Endothelial cell of umbilical vein (primary cell): ENCODE data around the gene CFAP65. TPM values are rescaled to one million over a fixed set of nuclear protein-coding genes. Genes with fewer than 3 reads are reported as not detected.

Experiments used
- BruUV-seq: library from RNA; stranded (reverse); fragments of 400-500 nt; replicated peaks from 2 replicates; lab custom pipeline; 2021; lab: Mats Ljungman, UMichigan
- CTCF ChIA-PET: fragments of 300-600, 350-600 bp; sonication (Branson Sonifier 250); formaldehyde crosslinking; loops from one replicate; lab custom pipeline; 2021; ENCODE audit warnings: antibody characterized with exemption, inconsistent platforms; lab: Charles Lee
- POLR2A ChIA-PET: fragments of 300-600, 350-600 bp; sonication (Branson Sonifier 250); formaldehyde crosslinking; loops from one replicate; lab custom pipeline; 2021; ENCODE audit warnings: antibody characterized with exemption, inconsistent platforms; lab: Charles Lee
- DNase-seq: peaks from one replicate; pipeline ENCODE4 v3.0.0-alpha.2; 2011; ENCODE audit warnings: low read depth, low spot score
- FAIRE-seq: peaks from 2 replicates; lab custom pipeline; 2011; peaks lifted over from hg19 to GRCh38; lab: Jason Lieb, UNC
- H2AFZ ChIP-seq: 2 replicates; pipeline ENCODE4 v1.6.0; 2012; ENCODE audit warnings: low read depth, low read length, control low read depth, inconsistent platforms
- H3K27ac ChIP-seq: 2 replicates; pipeline ENCODE4 v1.5.1; 2011; ENCODE audit warnings: low read depth, mild to moderate bottlenecking, control low read depth, low read length, moderate library complexity; ENCODE audit not compliant: insufficient read depth
- H3K27me3 ChIP-seq, 2 experiments: 2 replicates each; pipeline versions ENCODE4 v1.6.0 to v1.6.1; 2011; ENCODE audit warnings: low read length in 2 of 2, mixed read lengths in 1 of 2; ENCODE audit not compliant: control insufficient read depth in 2 of 2, insufficient read depth in 2 of 2
- H3K36me3 ChIP-seq, 2 experiments: 2 replicates in 1 of 2; 3 replicates in 1 of 2; pipeline ENCODE4 v1.5.1; 2011; ENCODE audit warnings: low read length in 2 of 2, mild to moderate bottlenecking in 1 of 2, moderate library complexity in 1 of 2; ENCODE audit not compliant: control insufficient read depth in 2 of 2, insufficient read depth in 2 of 2; ENCODE audit errors: extremely low read depth in 1 of 2
- H3K4me1 ChIP-seq: 3 replicates; pipeline ENCODE4 v1.5.1; 2011; ENCODE audit warnings: mild to moderate bottlenecking, low read length; ENCODE audit not compliant: control insufficient read depth, insufficient read depth; ENCODE audit errors: extremely low read depth
- H3K4me2 ChIP-seq: 2 replicates; pipeline ENCODE4 v1.6.1; 2011; ENCODE audit warnings: low read length, control low read depth, mixed read lengths; ENCODE audit not compliant: insufficient read depth
- H3K4me3 ChIP-seq, 3 experiments: fragments of 200-600 bp in 1 of 3; sonication (generic), shearing (Covaris generic) in 1 of 3; replicated peaks in 1 of 3; 2 replicates each; pipeline ENCODE4 v1.5.1; 2011 to 2016; ENCODE audit warnings: control low read depth in 3 of 3, low read length in 3 of 3, mild to moderate bottlenecking in 2 of 3, inconsistent platforms in 1 of 3, low read depth in 1 of 3, moderate library complexity in 1 of 3; ENCODE audit not compliant: insufficient read depth in 1 of 3
- H3K79me2 ChIP-seq: 2 replicates; pipeline ENCODE4 v1.6.0; 2012; ENCODE audit warnings: low read length, inconsistent platforms; ENCODE audit not compliant: control insufficient read depth, insufficient read depth
- H3K9ac ChIP-seq: replicated peaks from 2 replicates; pipeline ENCODE3; 2011; ENCODE audit warnings: low read length, control low read depth; ENCODE audit not compliant: insufficient read depth; ENCODE audit errors: extremely low read depth
- H3K9me1 ChIP-seq: replicated peaks from 3 replicates; pipeline ENCODE4 v1.6.0; 2011; ENCODE audit warnings: mild to moderate bottlenecking, low read length; ENCODE audit not compliant: control insufficient read depth, insufficient read depth; ENCODE audit errors: extremely low read depth
- H3K9me3 ChIP-seq: replicated peaks from 2 replicates; pipeline ENCODE4 v1.5.1; 2012; ENCODE audit warnings: low read length, inconsistent platforms; ENCODE audit not compliant: control insufficient read depth, insufficient read depth
- H4K20me1 ChIP-seq: replicated peaks from 2 replicates; pipeline ENCODE3; 2011; ENCODE audit warnings: mild to moderate bottlenecking, low read length; ENCODE audit not compliant: control insufficient read depth, insufficient read depth; ENCODE audit errors: extremely low read depth
- EZH2 ChIP-seq: IDR thresholded peaks from 2 replicates; pipeline ENCODE4 v1.6.1; 2012; ENCODE audit warnings: borderline replicate concordance, low read depth, mild to moderate bottlenecking, moderate library complexity, low read length, inconsistent platforms; ENCODE audit not compliant: severe bottlenecking
- dilution Hi-C: fragments of 300-500 bp; cut with MboI; formaldehyde crosslinking; loops from one replicate; pipeline ENCODE4 v1.15.0; 2019; ENCODE audit warnings: low sequenced_read_pairs; ENCODE audit not compliant: extremely low pct_ligation_motif_present
- intact Hi-C: fragments of 100-400 bp; cut with micrococcal nuclease; formaldehyde crosslinking; loops from one replicate; pipeline ENCODE4 v1.10.0; 2022
- polyA plus RNA-seq, 4 experiments: library from polyadenylated mRNA; depleted of rRNA in 3 of 4; stranded (reverse) in 3 of 4; unstranded in 1 of 4; fragments of >200 nt; gene quantifications; 2 replicates each; pipeline versions ENCODE4 v1.2.1 to v1.2.3, GENCODE V29; 2011 to 2012; ENCODE audit warnings: missing spikeins in 1 of 4
- total RNA-seq: library from RNA; stranded (reverse); gene quantifications from 2 replicates; pipeline ENCODE4 v1.2.3, GENCODE V29; 2021
- TF ChIP-seq, protein P1 (sequence below), 2 donors: IDR thresholded peaks; 1 replicate in 1 of 2; 2 replicates in 1 of 2; pipeline ENCODE4 v1.5.1; 2011; ENCODE audit warnings: low read length in 2 of 2, mild to moderate bottlenecking in 2 of 2, moderate library complexity in 2 of 2, control low read depth in 1 of 2, inconsistent platforms in 1 of 2, low read depth in 1 of 2; ENCODE audit not compliant: insufficient read depth in 1 of 2; ENCODE audit errors: extremely low read depth in 1 of 2

Gene CFAP65
- total and polyA plus RNA-seq, 2 donors (not counting 3 experiments of a cell fraction or from before 2014, with no cell fraction given), result 0.03 TPM; not detected in 1

DNA sequence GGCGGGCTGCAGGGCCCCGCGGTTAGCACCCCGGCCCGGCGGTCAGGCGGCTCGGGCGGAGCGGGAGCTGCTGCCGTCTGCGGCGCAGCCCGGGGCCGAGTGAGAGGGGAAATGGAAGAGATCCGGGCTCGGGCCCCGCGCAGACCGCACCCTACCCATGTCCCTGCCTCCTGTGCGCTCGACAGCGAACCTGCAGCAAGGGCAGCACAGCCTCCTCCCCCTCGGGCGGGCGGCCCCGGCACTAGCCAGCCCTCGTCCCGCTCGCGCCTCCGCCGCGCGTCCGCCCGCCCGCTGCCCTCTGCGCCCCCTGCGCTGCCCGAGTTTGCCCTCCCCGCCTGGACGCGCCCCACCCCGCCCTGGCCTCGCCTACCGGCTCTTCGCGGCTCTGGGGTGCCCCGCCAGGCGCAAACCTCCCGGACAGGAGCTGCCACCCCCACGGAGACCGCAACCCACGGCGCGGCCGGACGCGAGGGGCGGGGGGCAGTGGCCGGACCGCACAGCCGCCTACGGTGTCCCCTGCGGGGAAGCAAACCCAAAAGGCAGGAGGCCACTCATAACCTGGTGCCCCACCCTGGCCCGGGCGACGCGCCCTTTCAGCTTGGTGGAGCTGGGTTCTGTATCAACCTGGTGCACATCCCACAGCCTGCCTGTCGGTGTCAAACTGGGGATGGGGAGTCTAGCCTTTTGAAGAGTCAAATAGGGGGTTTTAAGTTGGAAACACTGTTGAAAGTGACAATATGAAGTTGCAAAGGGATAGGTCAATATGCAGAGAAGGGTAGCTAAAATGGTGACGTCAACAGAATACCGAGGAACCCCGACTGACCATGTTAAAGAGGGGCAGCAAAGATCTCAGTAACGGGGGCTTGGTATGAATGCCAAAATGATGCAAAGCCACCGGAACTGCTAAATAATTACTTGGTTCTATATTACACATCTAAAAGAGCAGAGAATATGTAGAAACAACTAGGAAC, 19.8 kb upstream of the CFAP65 start, which contains the start of gene IHH:
IHH (minus strand) TSS at position 101 of the 971 bp plus-strand sequence. CDS start 454 bp downstream, outside the sequence.
- ChIA-PET POLR2A (no interaction called here), CTCF (interaction anchor here (1.2 to 6.8 kb wide), 10 partner anchors 12 to 94 kb away, joined by 3 to 178 read pairs (median 6); no protein-coding TSS in a partner anchor)
- H3K9ac ChIP-seq, result no peak within 1 kb of the TSS

More for the DNA sequence above, 19.8 kb upstream of the CFAP65 start, which contains the start of gene IHH:
- Histone ChIP-seq H3K27ac (no peak within 1 kb of the TSS), H2AFZ (no peak within 1 kb of the TSS), H3K9me3 (no peaks in the 10 kb centered on the region), H3K4me2 (no peak within 1 kb of the TSS), H3K79me2 (no peaks in the 10 kb centered on the region), H4K20me1 (no peaks in the 10 kb centered on the region), H3K4me1 (no peaks in the 10 kb centered on the region), H3K9me1 (no peaks in the 10 kb centered on the region), H3K4me3 (no peak within 1 kb of the TSS), H3K36me3 (no peaks in the 10 kb centered on the region), H3K27me3 (peaks cover 54 to 76% of the 10 kb centered on the region in 2 experiments)
- DNase-seq, result no peak
- TF ChIP-seq, protein P1, sequence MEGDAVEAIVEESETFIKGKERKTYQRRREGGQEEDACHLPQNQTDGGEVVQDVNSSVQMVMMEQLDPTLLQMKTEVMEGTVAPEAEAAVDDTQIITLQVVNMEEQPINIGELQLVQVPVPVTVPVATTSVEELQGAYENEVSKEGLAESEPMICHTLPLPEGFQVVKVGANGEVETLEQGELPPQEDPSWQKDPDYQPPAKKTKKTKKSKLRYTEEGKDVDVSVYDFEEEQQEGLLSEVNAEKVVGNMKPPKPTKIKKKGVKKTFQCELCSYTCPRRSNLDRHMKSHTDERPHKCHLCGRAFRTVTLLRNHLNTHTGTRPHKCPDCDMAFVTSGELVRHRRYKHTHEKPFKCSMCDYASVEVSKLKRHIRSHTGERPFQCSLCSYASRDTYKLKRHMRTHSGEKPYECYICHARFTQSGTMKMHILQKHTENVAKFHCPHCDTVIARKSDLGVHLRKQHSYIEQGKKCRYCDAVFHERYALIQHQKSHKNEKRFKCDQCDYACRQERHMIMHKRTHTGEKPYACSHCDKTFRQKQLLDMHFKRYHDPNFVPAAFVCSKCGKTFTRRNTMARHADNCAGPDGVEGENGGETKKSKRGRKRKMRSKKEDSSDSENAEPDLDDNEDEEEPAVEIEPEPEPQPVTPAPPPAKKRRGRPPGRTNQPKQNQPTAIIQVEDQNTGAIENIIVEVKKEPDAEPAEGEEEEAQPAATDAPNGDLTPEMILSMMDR (IDR thresholded peaks at IDR 0.05; ENCODE audit: extremely low read depth in 1 of 2, insufficient read depth in 1 of 2, low read depth in 1 of 2, low read length in 2 of 2), result no peak
- peak; percentile 97 for TF ChIP-seq EZH2
- FAIRE-seq, result no peak
- dilution Hi-C loops (no loop called here), intact Hi-C loops (no loop called here)
- BruUV-seq, result no TSS peak
